CD4-positive, alpha-beta T cell (primary cell): ENCODE measurements around the gene TTC28. TPM values are rescaled to one million over a fixed set of nuclear protein-coding genes. Genes with fewer than 3 reads are reported as not detected.

Source experiments
- ATAC-seq: fragments of 200-7000 bp; cut with Tn5 transposase; one replicate; pipeline ENCODE4 v1.10.0; 2022; ENCODE audit warnings: mild to moderate bottlenecking; ENCODE audit not compliant: poor library complexity
- CTCF ChIA-PET: fragments of 350-600 bp; sonication (Branson Sonifier 250); formaldehyde crosslinking; loops from one replicate; lab custom pipeline; 2021; ENCODE audit warnings: antibody characterized with exemption, inconsistent platforms; lab: Charles Lee
- POLR2A ChIA-PET: fragments of 350-600 bp; sonication (Branson Sonifier 250); formaldehyde crosslinking; loops from one replicate; lab custom pipeline; 2021; ENCODE audit warnings: antibody characterized with exemption, inconsistent platforms; lab: Charles Lee
- DNase-seq, 14 experiments: peaks; one replicate each; pipeline ENCODE4 v3.0.0-alpha.2; 2013 to 2020; ENCODE audit warnings: mixed read lengths in 2 of 14
- H3K27ac ChIP-seq, 2 donors: one replicate each; pipeline versions ENCODE4 v1.5.1 to v1.7.0; 2013; ENCODE audit warnings: low read length in 2 of 2, low read depth in 1 of 2, mild to moderate bottlenecking in 1 of 2
- H3K27me3 ChIP-seq, 2 experiments: 1 replicate in 1 of 2; 2 replicates in 1 of 2; pipeline versions ENCODE4 v1.6.1 to v1.7.0; 2013; ENCODE audit warnings: low read length in 2 of 2, control low read depth in 1 of 2, mild to moderate bottlenecking in 1 of 2, moderate library complexity in 1 of 2; ENCODE audit not compliant: insufficient read depth in 2 of 2, control insufficient read depth in 1 of 2
- H3K36me3 ChIP-seq: one replicate; pipeline ENCODE4 v1.6.1; 2013; ENCODE audit warnings: low read length, control low read depth; ENCODE audit not compliant: insufficient read depth
- H3K4me1 ChIP-seq: one replicate; pipeline ENCODE4 v1.6.1; 2013; ENCODE audit warnings: low read length, control low read depth; ENCODE audit not compliant: insufficient read depth
- H3K4me3 ChIP-seq: one replicate; pipeline ENCODE4 v1.5.1; 2013; ENCODE audit warnings: mild to moderate bottlenecking, low read length, moderate library complexity
- H3K9me3 ChIP-seq, 2 experiments: 1 replicate in 1 of 2; 2 replicates in 1 of 2; pipeline versions ENCODE4 v1.6.1 to v1.7.0; 2013; ENCODE audit warnings: low read length in 2 of 2, mild to moderate bottlenecking in 2 of 2, control low read depth in 1 of 2, moderate library complexity in 1 of 2; ENCODE audit not compliant: control insufficient read depth in 1 of 2, insufficient read depth in 1 of 2
- H3K27ac Mint-ChIP-seq: one replicate; pipeline ENCODE4 v1.8.0; 2020; ENCODE audit warnings: mixed read lengths
- H3K27me3 Mint-ChIP-seq: one replicate; pipeline ENCODE4 v1.8.0; 2021; ENCODE audit warnings: mixed read lengths
- H3K36me3 Mint-ChIP-seq: one replicate; pipeline ENCODE4 v1.8.0; 2021; ENCODE audit warnings: low read depth, mixed read lengths
- H3K4me1 Mint-ChIP-seq: one replicate; pipeline ENCODE4 v1.8.0; 2021; ENCODE audit warnings: low read depth, mixed read lengths
- H3K4me3 Mint-ChIP-seq: one replicate; pipeline ENCODE4 v1.8.0; 2020; ENCODE audit warnings: mild to moderate bottlenecking, mixed read lengths
- H3K9me3 Mint-ChIP-seq: one replicate; pipeline ENCODE4 v1.8.0; 2020; ENCODE audit warnings: mixed read lengths
- CTCF ChIP-seq: fragments of 200-600 bp; IDR thresholded peaks from one replicate; pipeline ENCODE4 v1.8.0; 2022; ENCODE audit warnings: antibody characterized with exemption, mild to moderate bottlenecking
- intact Hi-C, 2 experiments: fragments of 100-400 bp; cut with DNase I in 1 of 2; cut with micrococcal nuclease in 1 of 2; formaldehyde crosslinking; loops; one replicate each; pipeline versions ENCODE4 v1.15.1 to v1.9.0; 2023 to 2025; cut with DNase I, micrococcal nuclease
- total RNA-seq, 174 experiments: library from RNA in 2 of 174; stranded (reverse) in 2 of 174; gene quantifications; one replicate each; pipeline ENCODE4 v1.2.3 and lab custom pipeline; 2021 to 2026

Gene TTC28
- total RNA-seq, 2 experiments from 2014 or later = 4.6 to 5.7 TPM

GRCh38 chr22:27941143-27941542, 738.5 kb downstream of the TTC28 start:
- H3K27me3 Mint-ChIP-seq = no peaks in the 10 kb centered on the region
- intact Hi-C loops = no loop called here
- no peak overlapping the region for H3K27ac ChIP-seq
- no peak overlapping the region for H3K4me3 ChIP-seq
- no peak for TF ChIP-seq CTCF
- no peaks in the 10 kb centered on the region for H3K27me3 ChIP-seq
- H3K36me3 Mint-ChIP-seq = peaks cover 33% of the 10 kb centered on the region
- ATAC-seq (no peak), DNase-seq (no peak)
- no peak overlapping the region for H3K27ac Mint-ChIP-seq
- H3K4me1 Mint-ChIP-seq = no peaks in the 10 kb centered on the region
- H3K9me3 ChIP-seq = no peaks in the 10 kb centered on the region
- H3K9me3 Mint-ChIP-seq = no peaks in the 10 kb centered on the region
- no peaks in the 10 kb centered on the region for H3K4me1 ChIP-seq
- peaks cover 3% of the 10 kb centered on the region for H3K36me3 ChIP-seq
- H3K4me3 Mint-ChIP-seq = no peak overlapping the region
- POLR2A ChIA-PET = no interaction called here
- CTCF ChIA-PET = no interaction called here

- Mint-ChIP-seq H3K36me3 (peaks cover 36% of the 10 kb centered on the region), H3K4me3 (no peak overlapping the region), H3K27me3 (no peaks in the 10 kb centered on the region), H3K4me1 (no peaks in the 10 kb centered on the region), H3K27ac (no peak overlapping the region), H3K9me3 (no peaks in the 10 kb centered on the region)
- no peak overlapping the region for H3K27ac ChIP-seq
- ChIA-PET POLR2A (interaction anchor here (0.6 kb wide), 1 partner anchor 1069 kb away, joined by 3 read pairs; no protein-coding TSS in a partner anchor), CTCF (interaction anchor here (0.6 to 1.6 kb wide), 3 partner anchors 10 to 51 kb away, joined by 3 to 4 read pairs (median 3); no protein-coding TSS in a partner anchor)
- intact Hi-C loops = loop anchor here in 1 of 2 experiments (5.0 kb wide), 1 partner anchor 50 kb away; no protein-coding TSS in a partner anchor
- H3K27me3 ChIP-seq = no peaks in the 10 kb centered on the region
- H3K36me3 ChIP-seq = no peaks in the 10 kb centered on the region
- no peak for DNase-seq
- no peak for TF ChIP-seq CTCF
- no peak for ATAC-seq
- H3K9me3 ChIP-seq = no peaks in the 10 kb centered on the region
- H3K4me1 ChIP-seq = no peaks in the 10 kb centered on the region
- H3K4me3 ChIP-seq = no peak overlapping the region
Measured at GRCh38 chr22:27937453-27937852, 742.2 kb downstream of the TTC28 start.

- intact Hi-C loops = loop anchor here in 1 of 2 experiments (5.0 kb wide), 1 partner anchor 49 kb away; no protein-coding TSS in a partner anchor
- no peak overlapping the region for H3K4me3 Mint-ChIP-seq
- H3K27me3 Mint-ChIP-seq = no peaks in the 10 kb centered on the region
- no peak overlapping the region for H3K27ac ChIP-seq
- H3K4me1 Mint-ChIP-seq = no peaks in the 10 kb centered on the region
- no peak for TF ChIP-seq CTCF
- H3K4me3 ChIP-seq = no peak overlapping the region
- no peak overlapping the region for H3K27ac Mint-ChIP-seq
- H3K36me3 ChIP-seq = no peaks in the 10 kb centered on the region
- H3K4me1 ChIP-seq = no peaks in the 10 kb centered on the region
- H3K36me3 Mint-ChIP-seq = peaks cover 23% of the 10 kb centered on the region
- ChIA-PET POLR2A (interaction anchor here (1.5 kb wide), 1 partner anchor 17 kb away, joined by 4 read pairs; the partner anchor contains the start of gene PITPNB), CTCF (interaction anchor here (1.4 kb wide), 1 partner anchor 14 kb away, joined by 4 read pairs; no protein-coding TSS in a partner anchor)
- ATAC-seq (no peak), DNase-seq (no peak)
- H3K9me3 Mint-ChIP-seq = no peaks in the 10 kb centered on the region
- no peaks in the 10 kb centered on the region for H3K27me3 ChIP-seq
- H3K9me3 ChIP-seq = no peaks in the 10 kb centered on the region
Measured at GRCh38 chr22:27935897-27936296, 743.7 kb downstream of the TTC28 start.
